ENCODE results near the gene SECTM1.

The SECTM1 gene

DNA sequence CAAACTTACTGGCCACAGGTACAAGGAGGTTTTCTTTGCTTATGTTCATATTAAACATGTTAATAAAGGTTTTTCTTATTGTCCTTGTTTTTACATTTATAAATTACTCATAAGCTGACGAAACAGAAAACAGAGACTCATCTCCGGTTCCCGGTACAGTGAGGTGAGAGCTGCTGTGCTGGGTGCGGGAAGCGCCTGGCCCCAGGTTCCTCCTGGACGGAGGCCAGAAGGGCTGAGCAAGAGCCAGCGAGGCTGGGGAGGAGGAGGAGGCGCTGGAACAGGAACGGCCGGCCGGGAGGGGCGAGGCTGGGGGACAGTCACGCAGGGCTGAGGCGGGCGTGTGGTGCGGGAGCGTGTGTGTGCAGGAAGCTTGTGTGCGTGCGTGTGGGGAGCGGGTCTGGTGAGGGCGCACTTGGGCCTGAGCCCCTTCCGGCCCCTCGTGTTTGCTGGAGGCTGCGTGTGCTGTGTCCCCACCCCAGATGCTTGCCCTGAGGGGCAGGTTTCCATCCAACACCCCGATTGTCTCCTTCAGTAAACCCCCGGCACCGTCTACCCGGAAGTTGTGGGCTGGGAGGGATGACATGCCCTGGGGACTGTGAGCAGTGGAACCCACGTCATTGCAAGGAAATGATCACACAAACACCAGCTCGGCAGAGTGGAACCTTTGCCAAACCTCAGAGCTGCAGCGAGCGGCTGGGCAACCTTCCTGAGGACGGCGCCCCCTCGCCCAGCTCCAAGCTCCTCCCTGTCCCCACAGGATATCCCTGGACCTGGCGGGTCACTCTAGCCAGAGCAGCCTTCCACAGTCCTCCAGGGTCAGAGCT lies 35.6 kb downstream of the SECTM1 start:
- DNase-seq, result peak; percentile 14

DNA sequence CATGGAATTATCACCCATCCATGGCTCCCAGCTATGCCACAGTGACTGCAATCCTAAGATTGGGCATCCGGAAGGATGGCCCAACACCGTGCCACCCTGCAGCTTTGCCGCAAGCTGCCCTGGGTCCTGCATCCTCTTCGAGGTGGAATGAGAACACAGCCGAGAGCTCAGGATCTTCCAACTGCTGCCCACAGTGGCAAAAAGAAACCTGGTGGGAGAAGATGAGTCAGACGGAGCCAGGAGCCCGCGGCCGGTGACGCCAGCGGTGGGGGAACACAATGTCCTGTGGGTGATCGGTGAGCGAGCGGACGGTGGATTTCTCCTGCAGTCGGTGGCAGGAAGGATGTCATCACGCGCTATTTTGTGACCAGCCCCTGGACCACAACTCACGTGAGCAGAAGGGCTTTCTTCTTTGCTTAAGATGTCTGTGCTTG lies 36.3 kb downstream of the SECTM1 start:
- no peak for DNase-seq

DNA sequence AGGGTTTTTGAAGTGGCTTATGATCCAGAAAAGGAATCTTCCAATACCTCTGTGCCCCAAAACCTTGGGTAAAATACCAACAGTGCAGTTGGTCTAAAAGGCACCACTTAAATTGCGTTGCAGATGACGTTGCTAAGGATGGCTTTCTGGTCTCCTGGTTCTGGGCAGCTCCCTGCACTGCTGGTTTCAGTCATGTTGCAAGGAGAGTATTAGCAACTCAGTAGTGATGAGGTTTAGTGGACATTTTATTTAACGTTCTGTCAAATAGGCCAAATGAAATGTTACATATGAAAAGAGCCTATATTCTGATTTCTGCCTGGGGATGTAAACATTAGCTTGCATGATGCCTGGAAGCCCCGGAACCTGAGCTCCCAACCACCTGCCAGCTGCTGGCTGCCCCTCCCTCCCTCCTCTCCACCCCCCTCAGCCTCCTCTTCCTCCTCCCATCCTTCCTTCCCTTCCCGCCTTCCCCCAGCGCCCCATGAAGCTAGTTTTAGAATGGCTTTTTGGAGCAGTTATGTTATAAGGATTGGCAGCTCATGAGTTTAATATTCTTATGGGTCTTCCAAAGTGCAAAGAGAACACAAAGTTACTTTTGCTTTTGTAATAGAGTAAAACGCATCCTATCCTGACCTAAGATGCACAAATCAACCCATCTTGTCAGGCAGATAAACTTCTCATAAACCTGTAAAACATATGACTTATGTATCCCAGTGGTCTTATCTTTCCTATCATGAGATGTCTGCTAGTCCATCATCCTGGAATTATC lies 36.9 kb downstream of the SECTM1 start:
- DNase-seq, result no peak

DNA sequence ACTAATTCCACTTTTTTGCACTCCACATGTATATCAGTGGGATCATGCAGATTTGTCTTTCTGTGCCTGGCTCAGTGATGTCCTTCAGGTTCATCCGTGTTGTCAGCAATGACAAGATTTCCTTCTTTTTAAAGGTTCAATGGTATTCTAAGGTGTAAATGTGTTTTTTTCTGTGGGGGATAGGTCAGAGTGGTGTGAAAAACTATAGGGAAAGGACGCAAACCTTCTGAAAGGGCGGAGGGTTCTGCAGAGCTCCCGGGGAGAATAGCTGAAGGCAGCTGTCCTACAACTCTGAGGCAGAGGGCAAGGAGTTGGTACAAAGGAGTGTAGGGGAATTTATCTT lies 38.1 kb downstream of the SECTM1 start:
- DNase-seq, result no peak

DNA sequence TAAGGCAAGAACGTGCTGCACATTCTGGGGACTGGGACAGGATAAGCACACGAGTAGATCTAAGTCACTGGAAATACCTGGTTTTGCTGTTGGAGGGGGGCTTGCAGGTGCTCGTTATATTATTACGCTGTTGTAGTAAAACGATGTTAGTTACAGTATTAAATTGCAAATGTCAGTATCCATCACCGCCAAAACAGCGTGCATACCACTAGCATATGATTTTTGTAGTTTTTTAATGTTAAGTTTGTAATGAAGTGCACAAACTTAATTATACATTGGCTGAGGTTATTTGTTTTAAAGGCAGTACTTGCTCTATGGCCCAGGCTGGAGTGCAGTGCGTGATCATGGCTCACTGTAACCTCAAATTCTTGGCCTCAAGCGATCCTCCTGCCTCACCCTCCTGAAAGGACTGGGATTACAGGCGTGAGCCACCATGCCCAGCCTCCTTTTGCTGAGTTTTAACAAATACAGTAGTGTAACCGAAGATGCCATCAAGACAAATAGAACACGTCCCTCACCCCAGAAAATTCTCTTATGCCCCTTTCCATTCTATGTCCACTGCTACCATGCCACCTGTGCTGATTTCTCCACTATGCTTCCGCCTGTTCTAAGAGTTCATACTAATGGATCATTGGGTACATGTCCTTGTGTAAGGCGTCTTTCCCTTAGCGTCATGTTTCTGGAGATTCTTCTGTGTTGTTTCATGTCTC lies 39.3 kb downstream of the SECTM1 start:
- DNase-seq, result no peak

DNA sequence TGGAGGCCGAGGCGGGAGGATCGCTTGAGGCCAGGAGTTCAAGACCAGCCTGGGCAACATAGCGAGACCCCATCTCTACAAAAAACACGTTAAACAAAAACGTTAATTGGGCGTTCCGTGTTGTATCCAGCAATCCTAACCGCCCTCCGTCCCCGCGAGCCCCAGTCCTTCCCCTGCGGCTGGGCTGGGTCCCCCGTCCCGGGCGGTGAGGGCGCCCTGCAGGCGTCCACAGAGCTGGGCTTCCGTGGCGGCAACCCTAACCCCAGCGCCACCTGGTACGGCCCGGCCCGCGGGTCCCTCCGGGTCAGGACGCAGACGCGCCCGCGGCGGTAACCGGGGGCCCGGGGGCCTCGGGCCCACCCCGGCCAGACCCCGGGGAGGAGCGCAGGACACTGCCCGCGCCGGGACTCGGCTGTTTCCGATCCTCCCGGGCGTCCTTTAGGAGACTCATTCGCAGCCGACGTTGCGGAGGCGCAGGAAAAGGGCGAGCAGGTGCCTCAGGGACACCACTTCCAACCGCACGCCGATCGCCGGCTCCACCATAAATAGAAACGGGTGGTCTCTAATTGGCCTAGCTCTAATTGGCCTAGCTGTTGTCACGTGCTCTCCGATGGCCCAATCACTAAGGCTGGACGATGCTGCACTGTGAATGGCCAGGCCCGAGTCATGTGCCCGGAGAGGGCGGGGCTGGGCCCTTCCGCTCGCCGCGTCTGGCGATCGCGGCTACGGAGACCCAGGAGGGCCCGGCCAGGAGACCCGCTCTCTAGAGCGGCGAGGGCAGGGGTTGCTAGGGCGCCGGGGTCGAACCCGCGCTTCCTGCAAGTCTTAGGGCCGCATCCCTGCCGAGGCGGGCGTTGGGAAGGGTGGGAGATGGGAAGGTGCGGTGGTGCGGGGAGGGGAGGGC lies 41.1 kb downstream of the SECTM1 start:
- peak; percentile 98 for DNase-seq

DNA sequence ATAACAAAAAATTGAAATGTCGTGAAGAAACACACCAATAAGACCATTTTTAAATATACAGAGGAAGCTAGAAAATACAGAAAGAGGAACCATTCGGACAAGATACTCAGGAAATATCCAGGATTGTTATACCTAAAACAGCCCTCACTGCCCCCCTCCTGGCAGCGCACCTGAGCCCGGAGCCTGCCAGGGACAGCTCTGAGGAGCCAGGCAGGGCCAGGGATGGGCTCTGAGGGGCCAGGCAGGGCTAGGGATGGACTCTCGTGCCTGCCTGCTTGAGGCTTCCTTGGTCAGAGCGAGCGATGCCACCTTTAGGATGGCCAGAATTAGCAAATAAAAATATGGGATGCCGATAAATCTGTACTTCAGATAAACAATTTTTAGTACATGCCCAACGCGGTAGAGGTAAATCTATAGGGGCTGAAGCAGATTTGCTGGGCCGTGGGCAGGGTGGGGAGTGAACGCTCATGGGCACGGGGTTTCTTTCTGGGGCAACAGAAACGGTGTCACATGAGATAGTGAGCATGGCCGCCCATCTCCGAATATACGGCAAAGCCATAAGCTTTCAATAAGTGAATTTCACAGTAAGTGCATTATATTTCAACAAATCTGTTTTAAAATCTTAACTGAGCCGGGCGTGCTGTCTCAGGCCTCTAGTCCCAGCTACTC lies 41.9 kb downstream of the SECTM1 start:
- no peak for DNase-seq

DNA sequence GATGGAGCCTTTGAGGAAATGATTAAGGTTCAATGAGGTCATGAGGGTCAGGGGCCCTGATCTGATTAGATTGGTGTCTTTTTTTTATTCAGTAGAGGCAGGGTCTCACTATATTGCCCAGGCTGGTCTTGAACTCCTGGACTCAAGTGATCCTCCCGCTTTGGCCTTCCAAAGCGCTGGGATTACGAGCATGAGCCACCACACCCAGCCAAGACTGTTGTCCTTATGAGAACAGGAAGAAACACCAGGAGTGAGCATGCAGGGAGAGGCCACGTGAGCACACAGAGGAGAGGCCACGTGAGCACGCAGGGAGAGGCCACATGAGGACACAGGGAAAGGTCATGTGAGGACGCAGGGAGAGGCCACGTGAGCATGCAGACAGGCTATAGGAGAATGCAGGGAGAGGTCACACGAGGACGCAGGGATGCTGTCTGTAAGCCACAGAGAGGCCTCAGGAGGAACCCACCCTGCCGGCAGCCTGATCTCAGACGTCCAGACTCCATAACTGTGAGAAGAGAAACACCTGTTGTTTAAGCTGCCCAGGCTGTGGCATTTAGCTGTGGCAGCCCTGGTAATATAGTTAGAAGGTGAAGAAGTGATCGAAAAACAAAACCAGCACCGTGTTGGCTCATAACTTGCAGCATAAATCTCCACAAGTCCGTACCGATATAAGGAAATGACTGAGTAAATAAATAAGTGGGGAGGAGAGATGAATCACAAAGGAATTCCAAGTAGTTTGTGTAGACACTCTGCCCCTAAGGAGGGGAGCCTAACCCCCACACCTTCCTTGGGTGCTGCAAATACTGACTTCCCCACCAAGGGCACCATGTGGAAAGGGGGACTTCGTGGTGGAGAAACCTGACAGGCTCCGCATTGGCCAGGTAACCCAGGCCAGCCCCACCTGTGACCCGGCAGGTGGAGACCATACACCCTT lies 45.4 kb downstream of the SECTM1 start:
- no peak for DNase-seq

DNA sequence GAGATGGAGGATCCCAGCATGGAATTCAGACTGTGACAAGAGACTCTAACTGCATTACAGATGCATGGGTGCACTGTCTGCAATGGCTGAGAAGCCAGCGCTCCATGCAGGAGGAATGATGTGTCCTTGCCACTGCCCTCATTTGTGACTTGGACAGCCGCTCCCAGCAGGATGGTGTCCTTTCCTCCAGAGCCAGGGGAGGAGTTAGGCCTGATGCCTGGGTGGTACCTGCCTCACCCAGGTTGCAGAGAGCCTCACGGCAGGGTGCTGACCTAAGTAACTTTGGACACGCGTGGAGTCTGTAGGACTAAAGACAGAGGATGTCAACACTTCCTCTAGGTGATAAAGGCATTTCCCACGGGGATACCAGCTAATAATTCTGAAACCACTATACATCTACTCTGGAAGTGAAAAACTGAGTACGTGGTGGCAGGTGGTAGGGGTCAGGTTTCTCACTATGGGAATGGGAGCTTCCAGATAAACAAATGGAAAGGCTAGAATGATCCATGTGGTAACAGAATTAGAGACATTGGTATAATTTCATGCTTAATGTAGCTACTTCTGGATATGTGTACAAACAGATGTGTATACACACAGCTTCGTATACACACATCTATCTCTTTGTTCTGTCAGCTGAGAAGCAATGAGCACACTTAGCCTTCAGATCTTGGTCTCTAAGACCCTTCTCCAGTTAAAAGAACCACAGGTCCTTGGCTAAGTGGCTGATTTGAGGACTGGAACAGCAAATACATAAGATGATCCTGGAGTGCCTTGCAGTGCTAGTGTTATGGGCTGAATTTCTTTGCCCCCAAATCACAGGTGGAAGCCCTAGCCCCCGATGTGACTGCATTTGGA lies 46.3 kb downstream of the SECTM1 start:
- no peak for DNase-seq

DNA sequence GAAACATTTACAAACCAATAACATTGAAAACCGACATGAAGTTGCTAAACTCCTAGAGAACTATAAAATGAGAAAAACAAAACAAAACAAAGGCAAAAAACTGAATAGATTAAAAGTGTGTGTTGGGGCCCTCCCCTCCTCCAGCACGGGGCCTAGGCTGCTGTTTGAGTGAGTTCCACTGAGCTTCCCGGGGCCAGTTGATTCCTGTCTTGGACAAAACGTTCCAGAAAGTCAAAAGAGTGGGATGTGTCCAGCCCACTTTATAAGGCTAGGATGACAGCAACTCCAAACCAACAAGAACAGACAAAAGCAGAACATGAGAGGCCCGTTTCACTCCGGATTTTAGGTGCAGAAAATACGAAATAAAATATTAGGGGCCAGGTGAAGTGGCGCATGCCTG lies 48.4 kb downstream of the SECTM1 start:
- DNase-seq, result no peak

DNA sequence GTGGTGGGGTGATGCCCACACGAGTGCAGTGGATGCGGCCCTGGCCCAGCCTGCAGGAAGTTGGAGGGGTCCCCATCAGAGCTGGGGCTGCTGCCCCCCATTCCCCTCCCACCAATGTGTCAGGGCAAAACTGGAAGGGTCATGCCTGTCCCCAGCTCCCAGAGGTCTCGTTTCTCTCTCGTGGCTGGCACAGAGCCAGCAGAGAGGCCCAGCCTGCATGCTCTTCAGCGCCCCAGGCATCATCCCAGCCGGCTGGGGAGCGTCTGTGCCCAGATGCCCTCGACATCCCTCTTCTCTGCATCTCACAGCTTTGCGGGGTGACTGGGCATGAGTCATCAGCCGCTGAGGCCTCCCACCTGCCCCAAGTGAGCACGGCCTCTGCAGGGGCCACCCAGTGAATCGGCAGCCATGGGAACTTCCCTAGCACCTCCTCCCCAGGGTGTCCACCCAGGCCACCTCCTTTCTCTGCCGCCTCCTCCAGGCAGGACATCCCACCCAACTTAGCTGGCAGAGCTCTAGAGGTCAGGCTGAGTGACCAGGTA lies 50.3 kb downstream of the SECTM1 start:
- DNase-seq, result no peak

DNA sequence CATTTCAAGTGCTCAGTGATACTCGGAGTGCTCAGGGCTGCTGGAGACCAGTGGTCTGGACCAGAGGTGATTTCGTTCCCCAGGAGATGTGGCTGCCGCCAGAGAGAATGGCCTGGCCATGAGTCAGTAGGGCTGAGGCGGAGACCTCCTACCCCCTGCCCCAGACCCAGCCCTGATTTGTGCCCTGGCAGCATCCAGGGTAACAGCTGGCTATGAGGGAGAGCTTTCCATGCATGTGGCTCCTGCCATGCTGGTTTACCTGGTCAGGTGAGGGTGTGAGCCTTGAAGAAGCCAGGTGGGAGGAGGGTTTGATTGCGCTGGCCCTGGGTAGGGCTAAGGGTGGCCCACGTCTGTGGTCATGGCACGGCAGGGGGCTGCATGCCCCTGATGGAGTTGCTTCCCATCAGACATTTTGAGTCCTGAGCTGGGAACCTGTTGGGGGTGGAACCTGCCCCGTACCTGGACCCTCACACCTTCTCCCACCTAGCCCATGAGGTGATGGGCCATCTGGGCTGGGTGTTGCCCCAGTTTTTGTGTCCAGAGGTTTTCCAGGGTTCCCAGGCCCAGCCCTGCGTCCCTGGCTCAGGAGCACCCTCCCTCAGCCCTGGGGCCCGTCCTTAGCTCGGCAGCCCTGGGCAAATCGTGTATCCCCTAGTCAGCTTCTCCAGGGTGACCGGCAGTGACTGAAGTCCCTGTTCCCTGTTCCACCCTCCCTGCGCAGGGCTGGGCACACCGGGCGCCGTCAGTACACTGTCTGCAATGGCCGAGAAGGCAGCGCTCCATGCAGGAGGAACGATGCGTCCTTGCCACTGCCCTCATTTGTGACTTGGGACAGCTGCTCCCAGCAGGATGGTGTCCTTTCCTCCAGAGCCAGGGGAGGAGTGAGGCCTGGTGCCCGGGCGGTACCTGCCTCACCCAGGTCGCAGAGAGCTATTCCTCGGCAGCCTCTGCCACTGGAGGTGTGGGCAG lies 51.0 kb downstream of the SECTM1 start:
- DNase-seq, result no peak

DNA sequence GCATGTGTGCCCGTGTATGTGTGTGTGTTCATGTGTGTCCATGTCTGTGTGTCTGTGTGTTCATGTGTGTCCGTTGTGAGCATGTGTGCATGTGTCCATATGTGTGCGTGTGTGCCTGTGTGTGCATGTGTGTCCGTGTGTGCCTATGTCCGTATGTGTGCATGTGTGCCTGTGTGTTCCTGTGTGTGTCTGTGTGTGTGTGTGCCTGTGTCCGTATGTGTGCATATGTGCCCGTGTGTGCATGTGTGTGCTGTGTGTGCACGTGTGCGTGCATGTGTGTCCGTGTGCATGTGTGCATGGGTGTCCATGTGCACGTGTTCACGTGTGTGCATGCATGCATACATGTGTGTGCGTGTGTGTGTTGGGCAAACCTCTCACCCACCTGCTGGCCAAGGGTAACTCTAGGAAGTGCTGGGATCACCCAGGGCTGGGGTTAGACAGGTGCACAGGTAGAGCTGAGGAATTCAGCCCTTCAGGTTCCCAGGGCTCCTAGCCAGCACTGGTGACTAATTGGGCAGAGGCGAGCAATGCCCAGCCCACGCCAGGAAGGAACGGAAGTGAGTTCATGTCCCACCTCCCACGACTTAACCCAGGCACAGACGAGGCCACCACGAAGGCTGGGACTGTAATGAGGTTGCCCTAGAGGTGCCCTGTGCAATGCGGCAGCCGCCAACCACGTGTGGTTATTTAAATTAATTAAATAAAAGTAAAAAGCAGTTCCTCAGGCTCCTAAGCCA lies 51.9 kb downstream of the SECTM1 start:
- no peak for DNase-seq

DNA sequence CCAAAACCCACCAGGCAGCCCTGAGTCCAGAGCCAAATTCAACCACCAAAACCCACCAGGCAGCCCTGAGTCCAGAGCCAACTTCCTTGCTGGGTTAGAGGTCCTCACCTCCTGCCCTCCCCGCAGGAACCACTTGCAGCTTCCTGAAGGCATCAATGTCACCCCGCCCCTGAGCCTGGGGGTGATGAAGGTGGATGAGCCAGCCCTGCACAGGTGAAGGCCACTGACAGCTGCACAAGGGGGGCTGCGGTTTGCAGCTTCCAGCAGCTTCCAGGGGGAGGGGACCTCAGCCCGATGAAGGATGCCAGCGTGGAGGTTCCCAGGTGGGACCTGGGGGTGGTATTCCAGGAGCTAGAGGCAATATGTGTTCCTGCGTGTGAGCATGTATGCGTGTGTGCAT lies 52.5 kb downstream of the SECTM1 start:
- no peak for DNase-seq

DNA sequence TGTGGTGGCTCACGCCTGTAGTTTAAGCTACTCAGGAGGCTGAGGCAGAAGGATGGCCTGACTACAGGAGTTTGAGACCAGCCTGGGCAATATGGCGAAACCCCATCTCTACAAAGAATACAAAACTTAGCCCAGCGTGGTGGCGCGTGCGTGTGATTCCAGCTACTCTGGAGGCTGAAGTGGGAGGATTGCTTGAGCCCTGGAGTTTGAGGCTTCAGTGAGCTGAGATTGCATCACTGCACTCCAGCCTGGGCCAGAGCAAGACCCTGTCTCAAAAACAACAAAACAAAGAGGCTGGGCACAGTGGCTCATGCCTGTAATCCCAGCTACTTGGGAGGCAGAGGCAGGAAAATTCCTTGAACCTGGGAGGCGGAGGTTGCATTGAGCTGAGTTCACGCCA lies 53.0 kb downstream of the SECTM1 start:
- DNase-seq, result no peak

DNA sequence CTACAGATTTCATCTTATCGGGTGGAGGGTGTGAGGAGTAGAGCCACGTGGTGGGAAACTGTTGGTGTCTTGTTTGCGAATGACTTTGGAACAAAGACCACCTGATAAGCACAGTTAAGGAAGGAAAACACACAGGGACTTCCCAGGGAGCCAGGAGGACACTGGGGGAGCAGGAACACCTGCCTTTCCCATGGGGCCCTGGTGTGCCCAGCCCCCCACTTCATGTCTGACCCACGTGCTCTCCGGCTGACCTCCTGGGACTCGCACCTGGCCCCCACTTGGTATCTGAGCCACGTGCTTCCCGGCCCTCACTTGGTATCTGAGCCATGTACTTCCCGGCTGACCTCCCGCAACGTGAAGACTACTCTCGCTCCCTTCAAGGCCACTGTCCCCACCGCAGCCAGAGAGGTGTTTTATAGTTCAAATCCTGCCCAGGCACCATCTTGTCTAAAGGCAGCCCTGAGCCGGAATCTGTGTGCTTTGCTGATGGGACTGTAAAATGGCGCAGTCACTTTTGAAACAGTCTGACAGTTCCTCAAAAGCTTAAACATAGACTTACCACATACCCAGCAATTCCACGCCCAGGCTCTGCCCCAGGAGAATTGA lies 54.7 kb downstream of the SECTM1 start:
- DNase-seq, result no peak

DNA sequence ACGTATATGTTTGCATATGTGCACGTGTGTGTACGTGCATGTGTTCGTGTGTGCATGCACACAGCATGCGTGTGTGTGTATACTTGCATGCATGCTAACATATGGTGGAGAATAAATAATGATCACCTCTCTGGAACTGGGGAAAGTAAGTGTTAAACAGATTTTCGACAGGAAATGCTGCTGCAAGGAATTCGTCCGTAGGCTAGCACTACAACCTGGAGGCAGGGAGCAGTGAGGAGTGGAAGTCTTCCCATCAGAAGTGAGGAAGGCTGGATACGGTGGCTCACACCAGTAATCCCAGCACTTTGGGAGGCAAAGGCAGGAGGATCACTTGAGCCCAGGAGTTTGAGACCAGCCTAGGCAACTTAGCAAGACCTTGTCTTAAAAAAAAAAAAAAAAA lies 55.3 kb downstream of the SECTM1 start:
- no peak for DNase-seq
